Prostate gland (tissue), 2 donors: ENCODE data around the gene LCK. TPM values are rescaled to one million over a fixed set of nuclear protein-coding genes. Genes with fewer than 3 reads are reported as not detected.

ENCODE experiments used
- DNase-seq: peaks from one replicate; pipeline ENCODE4 v3.0.0-alpha.2; 2019; ENCODE audit warnings: low spot score
- H3K27ac ChIP-seq, 2 donors: fragments of 200-600 bp; sonication (generic); 2 replicates each; pipeline ENCODE4 v1.5.1; 2017 to 2019
- H3K27me3 ChIP-seq: fragments of 200-600 bp; sonication (generic); replicated peaks from 2 replicates; pipeline ENCODE4 v1.5.1; 2019; ENCODE audit not compliant: insufficient read depth
- H3K36me3 ChIP-seq, 2 donors: fragments of 200-600 bp; sonication (generic); 1 replicate in 1 of 2; 2 replicates in 1 of 2; pipeline versions ENCODE4 v1.5.1 to v1.8.1; 2017 to 2019
- H3K4me1 ChIP-seq: fragments of 200-600 bp; sonication (generic); replicated peaks from 2 replicates; pipeline ENCODE4 v1.5.1; 2019
- H3K4me3 ChIP-seq, 2 donors: fragments of 200-600 bp; sonication (generic); 2 replicates each; pipeline ENCODE4 v1.5.1; 2017 to 2019
- H3K9me3 ChIP-seq: fragments of 200-600 bp; sonication (generic); 2 replicates; pipeline ENCODE4 v1.5.1; 2017
- POLR2A ChIP-seq: fragments of 450-650 bp; IDR thresholded peaks from one replicate; pipeline ENCODE4 v1.6.1; 2016; ENCODE audit warnings: antibody characterized with exemption, mild to moderate bottlenecking
- POLR2AphosphoS5 ChIP-seq: sonication (generic); formaldehyde crosslinking; IDR thresholded peaks from one replicate; pipeline ENCODE4 v1.6.1; 2017; ENCODE audit warnings: antibody characterized with exemption
- WGBS: methylation state at CpG from one replicate; pipeline ENCODE4 v1.1.5; 2018; 5-methylcytosine and 5-hydroxymethylcytosine counted together
- intact Hi-C: fragments of 100-400 bp; cut with DNase I; formaldehyde crosslinking; loops from one replicate; pipeline ENCODE4 v1.14.2; 2022
- total RNA-seq, 2 donors: library from RNA; depleted of rRNA; stranded (reverse); fragments of >200 nt; gene quantifications; one replicate each; pipeline ENCODE4 v1.1.0, GENCODE V29; 2016
- TF ChIP-seq, protein P1 (sequence below), 4 experiments: fragments of 200-600 bp in 2 of 4; fragments of 450-650 bp in 2 of 4; sonication (generic) in 2 of 4; IDR thresholded peaks; 1 replicate in 3 of 4; 2 replicates in 1 of 4; pipeline ENCODE4 v1.5.1; 2016 to 2019; ENCODE audit warnings: antibody characterized with exemption in 4 of 4, mild to moderate bottlenecking in 2 of 4, moderate library complexity in 2 of 4

The LCK gene
- total RNA-seq, 2 donors from 2014 or later = 1.3 to 4.4 TPM

DNA sequence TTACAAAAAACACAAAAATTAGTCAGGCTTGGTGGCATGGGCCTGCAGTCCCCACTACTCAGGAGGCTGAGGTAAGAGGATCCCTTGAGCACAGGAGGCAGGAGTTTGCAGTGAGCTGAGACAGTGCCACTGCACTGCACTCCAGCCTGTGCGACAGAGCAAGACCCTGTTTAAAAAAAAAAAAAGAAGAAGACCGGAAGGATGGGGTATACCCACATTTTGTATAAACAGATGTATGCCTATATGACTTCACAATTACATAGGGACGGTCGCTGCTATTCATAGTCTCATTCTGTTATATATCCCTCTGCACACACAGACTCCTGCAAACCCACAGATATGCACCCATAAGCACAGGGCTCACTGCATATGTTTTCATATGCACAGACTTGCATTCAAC lies 12.7 kb downstream of the LCK start:
- intact Hi-C loops = no loop called here
- Histone ChIP-seq H3K4me3 (no peak overlapping the region), H3K9me3 (no peaks in the 10 kb centered on the region), H3K27ac (no peak overlapping the region), H3K4me1 (no peaks in the 10 kb centered on the region), H3K27me3 (no peaks in the 10 kb centered on the region), H3K36me3 (no peaks in the 10 kb centered on the region)
- TF ChIP-seq POLR2AphosphoS5 = no peak
- TF ChIP-seq POLR2A = no peak
- TF ChIP-seq, protein P1, sequence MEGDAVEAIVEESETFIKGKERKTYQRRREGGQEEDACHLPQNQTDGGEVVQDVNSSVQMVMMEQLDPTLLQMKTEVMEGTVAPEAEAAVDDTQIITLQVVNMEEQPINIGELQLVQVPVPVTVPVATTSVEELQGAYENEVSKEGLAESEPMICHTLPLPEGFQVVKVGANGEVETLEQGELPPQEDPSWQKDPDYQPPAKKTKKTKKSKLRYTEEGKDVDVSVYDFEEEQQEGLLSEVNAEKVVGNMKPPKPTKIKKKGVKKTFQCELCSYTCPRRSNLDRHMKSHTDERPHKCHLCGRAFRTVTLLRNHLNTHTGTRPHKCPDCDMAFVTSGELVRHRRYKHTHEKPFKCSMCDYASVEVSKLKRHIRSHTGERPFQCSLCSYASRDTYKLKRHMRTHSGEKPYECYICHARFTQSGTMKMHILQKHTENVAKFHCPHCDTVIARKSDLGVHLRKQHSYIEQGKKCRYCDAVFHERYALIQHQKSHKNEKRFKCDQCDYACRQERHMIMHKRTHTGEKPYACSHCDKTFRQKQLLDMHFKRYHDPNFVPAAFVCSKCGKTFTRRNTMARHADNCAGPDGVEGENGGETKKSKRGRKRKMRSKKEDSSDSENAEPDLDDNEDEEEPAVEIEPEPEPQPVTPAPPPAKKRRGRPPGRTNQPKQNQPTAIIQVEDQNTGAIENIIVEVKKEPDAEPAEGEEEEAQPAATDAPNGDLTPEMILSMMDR (IDR thresholded peaks at IDR 0.05) = no peak
- WGBS = 66% methylated on average over 4 of the region's 4 CpGs
- DNase-seq = no peak

GRCh38 chr1:32265846-32266245 lies 14.8 kb downstream of the LCK start:
- Histone ChIP-seq H3K4me3 (no peak overlapping the region), H3K27ac (no peak overlapping the region), H3K4me1 (no peaks in the 10 kb centered on the region), H3K36me3 (no peaks in the 10 kb centered on the region), H3K9me3 (no peaks in the 10 kb centered on the region), H3K27me3 (no peaks in the 10 kb centered on the region)
- intact Hi-C loops = no loop called here
- DNase-seq = no peak
- TF ChIP-seq POLR2AphosphoS5 (no peak), POLR2A (no peak)
- TF ChIP-seq, protein P1 (IDR thresholded peaks at IDR 0.05) = no peak
- WGBS = 91% methylated on average over 9 of the region's 9 CpGs

- Histone ChIP-seq H3K27ac (no peak overlapping the region), H3K4me3 (no peak overlapping the region), H3K9me3 (no peaks in the 10 kb centered on the region), H3K36me3 (no peaks in the 10 kb centered on the region), H3K27me3 (no peaks in the 10 kb centered on the region), H3K4me1 (no peaks in the 10 kb centered on the region)
- WGBS = 79% methylated on average over 7 of the region's 7 CpGs
- TF ChIP-seq, protein P1 (IDR thresholded peaks at IDR 0.05) = no peak
- intact Hi-C loops = no loop called here
- no peak for DNase-seq
Observed at GRCh38 chr1:32266921-32267591, 16.0 kb downstream of the LCK start.

GRCh38 chr1:32269744-32270143 lies 18.7 kb downstream of the LCK start:
- DNase-seq = no peak
- TF ChIP-seq POLR2AphosphoS5 = no peak
- no peak for TF ChIP-seq POLR2A
- TF ChIP-seq, protein P1 (IDR thresholded peaks at IDR 0.05) = no peak
- Histone ChIP-seq H3K4me3 (no peak overlapping the region), H3K9me3 (no peaks in the 10 kb centered on the region), H3K27ac (no peak overlapping the region), H3K27me3 (no peaks in the 10 kb centered on the region), H3K36me3 (no peaks in the 10 kb centered on the region), H3K4me1 (no peaks in the 10 kb centered on the region)
- intact Hi-C loops = no loop called here

DNA sequence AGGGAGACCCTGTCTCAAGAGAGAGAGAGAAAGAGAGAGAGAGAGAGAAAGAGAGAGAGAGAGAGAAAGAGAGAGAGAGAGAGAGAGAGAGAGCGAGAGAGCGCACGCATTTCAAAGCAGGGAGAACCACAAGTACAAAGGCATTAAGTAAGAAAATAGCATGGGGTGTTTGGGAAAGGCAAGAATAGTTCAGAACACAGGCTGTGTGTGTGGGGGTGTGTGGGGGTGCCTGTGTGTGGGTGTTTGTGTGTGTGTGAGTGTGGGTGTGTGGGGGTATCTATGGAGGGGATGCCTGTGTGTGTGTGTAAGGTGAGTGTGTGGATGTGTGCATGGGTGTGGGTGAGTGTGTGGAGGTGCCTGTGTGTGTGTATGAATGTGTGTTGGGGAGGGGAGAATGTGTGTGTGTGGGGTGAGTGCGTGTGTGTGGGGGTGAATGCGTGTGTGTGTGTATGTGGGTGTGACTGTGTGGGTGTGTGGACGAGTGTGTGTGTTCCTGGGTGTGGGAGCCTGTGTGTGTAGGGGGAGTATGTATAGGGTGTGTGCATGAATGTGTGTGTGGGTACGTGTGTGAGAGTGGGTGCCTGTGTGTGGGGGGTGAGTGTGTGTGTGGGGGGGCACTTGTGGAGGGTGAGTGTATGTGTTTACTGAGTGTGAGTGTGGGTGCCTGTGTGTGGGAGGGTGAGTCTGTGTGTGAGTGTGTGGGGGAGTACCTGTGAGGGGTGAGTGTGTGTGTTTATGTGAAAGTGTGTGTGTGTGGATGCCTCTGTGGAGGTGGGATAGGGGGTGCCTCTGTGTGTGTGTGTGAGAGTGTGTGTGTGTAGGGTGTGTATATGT lies 21.7 kb downstream of the LCK start:
- Histone ChIP-seq H3K9me3 (no peaks in the 10 kb centered on the region), H3K36me3 (no peaks in the 10 kb centered on the region), H3K4me1 (no peaks in the 10 kb centered on the region), H3K27ac (no peak overlapping the region), H3K27me3 (no peaks in the 10 kb centered on the region), H3K4me3 (no peak overlapping the region)
- 81% methylated on average over 7 of the region's 7 CpGs for WGBS
- no peak for DNase-seq
- TF ChIP-seq POLR2AphosphoS5 = no peak
- TF ChIP-seq POLR2A = no peak
- TF ChIP-seq, protein P1 (IDR thresholded peaks at IDR 0.05) = no peak
- intact Hi-C loops = no loop called here
